Mesodermal cell (in vitro differentiated cells): ENCODE data around the gene EDC4.

Experiments
- H3K27ac ChIP-seq: 2 replicates; pipeline ENCODE4 v1.7.0; 2013; ENCODE audit warnings: mild to moderate bottlenecking, low read depth, low read length, moderate library complexity; ENCODE audit not compliant: severe bottlenecking
- H3K36me3 ChIP-seq: 2 replicates; pipeline ENCODE4 v1.7.1; 2013; ENCODE audit warnings: mild to moderate bottlenecking, low read length, moderate library complexity; ENCODE audit not compliant: control insufficient read depth, insufficient read depth
- H3K4me1 ChIP-seq: one replicate; pipeline ENCODE4 v1.7.1; 2013; ENCODE audit warnings: mild to moderate bottlenecking, low read length; ENCODE audit not compliant: insufficient read depth, control insufficient read depth, poor library complexity, severe bottlenecking
- H3K4me3 ChIP-seq: 2 replicates; pipeline ENCODE4 v1.7.0; 2013; ENCODE audit warnings: low read length, control low read depth, mild to moderate bottlenecking; ENCODE audit not compliant: insufficient read depth, poor library complexity, severe bottlenecking; ENCODE audit errors: extremely low read depth
- H3K9me3 ChIP-seq: 2 replicates; pipeline ENCODE4 v1.7.1; 2013; ENCODE audit warnings: mild to moderate bottlenecking, low read length, moderate library complexity; ENCODE audit not compliant: control insufficient read depth
- WGBS, 2 experiments: methylation state at CpG; one replicate each; pipeline ENCODE4 v1.1.5; 2013; ENCODE audit warnings: missing lambda C conversion rate in 2 of 2; ENCODE audit not compliant: insufficient coverage in 2 of 2; 5-methylcytosine and 5-hydroxymethylcytosine counted together

Gene EDC4

GRCh38 chr16:67886387-67886786, 13.5 kb downstream of the EDC4 start:
- WGBS, 2 experiments, result 83 to 96% methylated on average over 4 of the region's 5 CpGs
- no peak overlapping the region for H3K27ac ChIP-seq
- H3K36me3 ChIP-seq, result peaks cover 48% of the 10 kb centered on the region
- H3K4me1 ChIP-seq, result peaks cover 9% of the 10 kb centered on the region
- H3K4me3 ChIP-seq, result no peak overlapping the region
- no peaks in the 10 kb centered on the region for H3K9me3 ChIP-seq

GRCh38 chr16:67888331-67888730, 15.5 kb downstream of the EDC4 start:
- 95% methylated on average over 3 of the region's 3 CpGs; no CpG with 5 or more reads in 1 of the 2 experiments for WGBS, 2 experiments

GRCh38 chr16:67892375-67892774, 19.5 kb downstream of the EDC4 start:
- 70% methylated on average over 2 of the region's 5 CpGs; no CpG with 5 or more reads in 1 of the 2 experiments for WGBS, 2 experiments
- Histone ChIP-seq H3K4me1 (peaks cover 6% of the 10 kb centered on the region), H3K4me3 (peak overlapping the region; percentile 93), H3K36me3 (peaks cover 4% of the 10 kb centered on the region), H3K9me3 (no peaks in the 10 kb centered on the region), H3K27ac (no peak overlapping the region)

More at GRCh38 chr16:67888331-67888730, 15.5 kb downstream of the EDC4 start:
- Histone ChIP-seq H3K27ac (no peak overlapping the region), H3K9me3 (no peaks in the 10 kb centered on the region), H3K4me1 (peaks cover 9% of the 10 kb centered on the region), H3K36me3 (peaks cover 33% of the 10 kb centered on the region), H3K4me3 (no peak overlapping the region)

GRCh38 chr16:67892899-67893742, 20.3 kb downstream of the EDC4 start, which contains the start of gene PSKH1:
Gene PSKH1, plus strand, starts transcription at chr16:67893254. Its CDS starts 15,496 bp downstream, at chr16:67908750.
- peaks cover 4% of the 10 kb centered on the region for H3K36me3 ChIP-seq
- H3K4me1 ChIP-seq, result peaks cover 6% of the 10 kb centered on the region
- peak within 1 kb of the TSS; percentile 89 for H3K27ac ChIP-seq
- WGBS, 2 experiments, result 0% methylated on average over 57 to 82 of the region's 90 CpGs
- no peaks in the 10 kb centered on the region for H3K9me3 ChIP-seq
- H3K4me3 ChIP-seq, result peak within 1 kb of the TSS; percentile 93

- peak overlapping the region; percentile 93 for H3K4me3 ChIP-seq
- no peaks in the 10 kb centered on the region for H3K9me3 ChIP-seq
- peak overlapping the region; percentile 89 for H3K27ac ChIP-seq
- H3K4me1 ChIP-seq, result peaks cover 6% of the 10 kb centered on the region
- H3K36me3 ChIP-seq, result peaks cover 4% of the 10 kb centered on the region
- 55 to 64% methylated on average over 8 to 9 of the region's 14 CpGs for WGBS, 2 experiments
Measured at GRCh38 chr16:67893743-67894399, 21.0 kb downstream of the EDC4 start.

- WGBS, 2 experiments, result 94 to 100% methylated on average over 2 of the region's 3 CpGs
- no peak overlapping the region for H3K27ac ChIP-seq
- no peak overlapping the region for H3K4me3 ChIP-seq
- peaks cover 8% of the 10 kb centered on the region for H3K4me1 ChIP-seq
- peaks cover 8% of the 10 kb centered on the region for H3K36me3 ChIP-seq
- H3K9me3 ChIP-seq, result no peaks in the 10 kb centered on the region
Measured at GRCh38 chr16:67897231-67897630, 24.4 kb downstream of the EDC4 start.

- Histone ChIP-seq H3K4me3 (no peak overlapping the region), H3K36me3 (peaks cover 23% of the 10 kb centered on the region)
- WGBS, 2 experiments, result 83 to 100% methylated on average over 1 to 2 of the region's 5 CpGs
Measured at GRCh38 chr16:67901734-67902133, 28.9 kb downstream of the EDC4 start.

GRCh38 chr16:67902831-67903230, 30.0 kb downstream of the EDC4 start:
- Histone ChIP-seq H3K4me3 (no peak overlapping the region), H3K4me1 (peaks cover 3% of the 10 kb centered on the region), H3K36me3 (peaks cover 20% of the 10 kb centered on the region), H3K9me3 (no peaks in the 10 kb centered on the region), H3K27ac (peak overlapping the region; percentile 1)
- WGBS, 2 experiments, result 97 to 100% methylated on average over 3 to 4 of the region's 4 CpGs

More at GRCh38 chr16:67901734-67902133, 28.9 kb downstream of the EDC4 start:
- H3K9me3 ChIP-seq, result no peaks in the 10 kb centered on the region
- peaks cover 3% of the 10 kb centered on the region for H3K4me1 ChIP-seq
- H3K27ac ChIP-seq, result no peak overlapping the region

GRCh38 chr16:67907397-67908180, 34.7 kb downstream of the EDC4 start:
- H3K27ac ChIP-seq, result no peak overlapping the region
- H3K4me1 ChIP-seq, result no peaks in the 10 kb centered on the region
- H3K9me3 ChIP-seq, result no peaks in the 10 kb centered on the region
- 91 to 94% methylated on average over 10 of the region's 11 CpGs for WGBS, 2 experiments
- H3K4me3 ChIP-seq, result no peak overlapping the region
- H3K36me3 ChIP-seq, result peaks cover 44% of the 10 kb centered on the region

GRCh38 chr16:67909056-67909742, 36.3 kb downstream of the EDC4 start:
- Histone ChIP-seq H3K27ac (no peak overlapping the region), H3K4me1 (no peaks in the 10 kb centered on the region), H3K4me3 (no peak overlapping the region), H3K9me3 (no peaks in the 10 kb centered on the region), H3K36me3 (peaks cover 35% of the 10 kb centered on the region)
- 96 to 97% methylated on average over 34 to 36 of the region's 36 CpGs for WGBS, 2 experiments
